ENCODE data around the gene MAB21L3. TPM values are rescaled to one million over a fixed set of nuclear protein-coding genes. Genes with fewer than 3 reads are reported as not detected.

MAB21L3 gene
- total and polyA plus RNA-seq, 2 donors (not counting 3 experiments of a cell fraction or from before 2014, with no cell fraction given) = not detected

DNA sequence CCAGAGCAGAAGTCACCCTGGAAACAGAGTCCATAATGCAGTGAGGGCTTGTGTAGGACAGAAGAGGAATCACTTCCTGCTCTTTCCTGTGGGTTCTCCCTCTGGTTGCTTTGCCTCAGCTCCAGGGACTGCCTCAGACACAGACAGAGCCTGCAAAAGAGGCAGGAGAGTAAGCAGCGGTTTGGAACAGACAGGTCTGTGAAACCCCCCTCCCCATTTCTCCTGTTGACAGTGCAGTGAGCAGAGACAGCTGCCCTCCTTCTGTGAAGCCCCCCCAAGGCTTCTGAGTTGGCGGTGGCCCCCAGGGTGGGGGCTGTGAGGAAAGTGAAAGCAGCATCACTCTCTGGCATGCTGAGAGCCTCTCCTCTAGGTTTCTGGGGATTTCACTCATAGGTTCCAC is 53.0 kb downstream of the MAB21L3 start:
- intact Hi-C loops (cut with micrococcal nuclease) = no loop called here

DNA sequence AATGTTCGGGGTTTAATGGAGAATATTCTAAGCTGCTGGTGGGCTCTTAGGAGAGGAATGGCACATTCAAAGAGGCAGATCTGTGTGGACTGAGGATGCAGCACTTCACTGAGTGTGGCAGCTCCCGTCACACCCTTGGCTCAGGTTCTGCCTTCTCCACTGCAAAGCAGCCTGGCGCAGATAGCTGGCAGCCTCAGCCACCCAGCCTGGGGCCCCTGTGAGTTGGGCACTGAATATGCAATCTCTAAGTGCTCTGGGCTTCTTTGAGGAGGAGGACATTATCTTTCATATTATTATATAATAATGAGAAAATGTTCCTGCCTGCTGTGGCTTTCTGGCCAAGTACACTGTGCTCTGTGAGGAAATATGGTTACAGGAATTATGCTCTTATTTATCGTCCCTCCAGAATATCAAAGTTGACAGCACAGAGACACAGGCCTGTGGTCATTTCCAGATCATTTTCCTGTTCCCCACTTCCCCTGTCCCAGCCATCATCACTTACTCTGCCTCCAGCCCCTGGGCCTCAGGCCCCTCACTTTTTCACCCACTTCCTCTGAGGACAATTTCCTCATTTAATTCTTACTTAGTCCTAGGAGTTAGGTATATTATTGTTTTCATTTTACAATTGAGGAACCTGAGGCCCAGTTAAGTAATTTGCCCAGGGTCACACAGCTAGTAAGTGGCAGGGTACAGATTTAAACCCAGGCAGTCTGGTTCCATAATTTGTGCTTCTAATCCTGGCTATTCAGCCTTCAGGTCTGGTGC is 53.6 kb downstream of the MAB21L3 start:
- H3K9me3 ChIP-seq (replicated peaks; ENCODE audit: control insufficient read depth, insufficient read depth, low read length) = no peaks in the 10 kb centered on the region
- TF ChIP-seq, protein P1, sequence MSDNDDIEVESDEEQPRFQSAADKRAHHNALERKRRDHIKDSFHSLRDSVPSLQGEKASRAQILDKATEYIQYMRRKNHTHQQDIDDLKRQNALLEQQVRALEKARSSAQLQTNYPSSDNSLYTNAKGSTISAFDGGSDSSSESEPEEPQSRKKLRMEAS (IDR thresholded peaks at IDR 0.05; ENCODE audit: insufficient read depth, insufficient read length) = no peak
- TF ChIP-seq POLR2AphosphoS5 (IDR thresholded peaks at IDR 0.05; ENCODE audit: insufficient read depth, low read depth, low read length) (no peak), JUN (IDR thresholded peaks at IDR 0.05; ENCODE audit: borderline replicate concordance, insufficient read depth, insufficient read length, low read depth) (no peak), FOS (IDR thresholded peaks at IDR 0.05; ENCODE audit: borderline replicate concordance, insufficient read depth, low read length) (no peak), POLR2A (IDR thresholded peaks at IDR 0.05; ENCODE audit: low read depth, low read length) (no peak), MYC (IDR thresholded peaks at IDR 0.05; ENCODE audit: low read depth, low read length) (no peak), EZH2 (IDR thresholded peaks at IDR 0.05; ENCODE audit: borderline replicate concordance, low read depth, low read length, severe bottlenecking) (no peak), GATA2 (IDR thresholded peaks at IDR 0.05; ENCODE audit: insufficient read depth, insufficient read length, low read depth, low read length) (no peak)
- TF ChIP-seq, protein P2, sequence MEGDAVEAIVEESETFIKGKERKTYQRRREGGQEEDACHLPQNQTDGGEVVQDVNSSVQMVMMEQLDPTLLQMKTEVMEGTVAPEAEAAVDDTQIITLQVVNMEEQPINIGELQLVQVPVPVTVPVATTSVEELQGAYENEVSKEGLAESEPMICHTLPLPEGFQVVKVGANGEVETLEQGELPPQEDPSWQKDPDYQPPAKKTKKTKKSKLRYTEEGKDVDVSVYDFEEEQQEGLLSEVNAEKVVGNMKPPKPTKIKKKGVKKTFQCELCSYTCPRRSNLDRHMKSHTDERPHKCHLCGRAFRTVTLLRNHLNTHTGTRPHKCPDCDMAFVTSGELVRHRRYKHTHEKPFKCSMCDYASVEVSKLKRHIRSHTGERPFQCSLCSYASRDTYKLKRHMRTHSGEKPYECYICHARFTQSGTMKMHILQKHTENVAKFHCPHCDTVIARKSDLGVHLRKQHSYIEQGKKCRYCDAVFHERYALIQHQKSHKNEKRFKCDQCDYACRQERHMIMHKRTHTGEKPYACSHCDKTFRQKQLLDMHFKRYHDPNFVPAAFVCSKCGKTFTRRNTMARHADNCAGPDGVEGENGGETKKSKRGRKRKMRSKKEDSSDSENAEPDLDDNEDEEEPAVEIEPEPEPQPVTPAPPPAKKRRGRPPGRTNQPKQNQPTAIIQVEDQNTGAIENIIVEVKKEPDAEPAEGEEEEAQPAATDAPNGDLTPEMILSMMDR (IDR thresholded peaks at IDR 0.05; ENCODE audit: extremely low read depth in 1 of 2, insufficient read depth in 1 of 2, low read depth in 1 of 2, low read length in 2 of 2) = no peak
- peaks cover 0 to 12% of the 10 kb centered on the region in 2 experiments for H3K27me3 ChIP-seq (ENCODE audit: control insufficient read depth in 2 of 2, insufficient read depth in 2 of 2, low read length in 2 of 2)
- no peak overlapping the region for H3K9ac ChIP-seq (replicated peaks; ENCODE audit: extremely low read depth, insufficient read depth, low read length)
- H3K27ac ChIP-seq (ENCODE audit: insufficient read depth, low read depth, low read length) = no peak overlapping the region
- FAIRE-seq = no peak
- H3K4me1 ChIP-seq (ENCODE audit: control insufficient read depth, extremely low read depth, insufficient read depth, low read length) = no peaks in the 10 kb centered on the region
- intact Hi-C loops (cut with micrococcal nuclease) = no loop called here
- no peaks in the 10 kb centered on the region for H4K20me1 ChIP-seq (replicated peaks; ENCODE audit: control insufficient read depth, extremely low read depth, insufficient read depth, low read length)
- no peak overlapping the region for H2AFZ ChIP-seq (ENCODE audit: low read depth, low read length)
- no TSS peak for BruUV-seq (replicated peaks)
- POLR2A ChIA-PET = no interaction called here
- H3K9me1 ChIP-seq (replicated peaks; ENCODE audit: control insufficient read depth, extremely low read depth, insufficient read depth, low read length) = no peaks in the 10 kb centered on the region
- H3K4me2 ChIP-seq (ENCODE audit: insufficient read depth, low read length) = no peak overlapping the region
- DNase-seq (ENCODE audit: low read depth, low spot score) = no peak
- H3K36me3 ChIP-seq (ENCODE audit: control insufficient read depth in 2 of 2, extremely low read depth in 1 of 2, insufficient read depth in 2 of 2, low read length in 2 of 2) = no peaks in the 10 kb centered on the region
- dilution Hi-C loops (cut with MboI; ENCODE audit: extremely low pct_ligation_motif_present, low sequenced_read_pairs) = no loop called here
- H3K79me2 ChIP-seq (ENCODE audit: control insufficient read depth, insufficient read depth, low read length) = no peaks in the 10 kb centered on the region
- H3K4me3 ChIP-seq (replicated peaks in 1 of 3; ENCODE audit: insufficient read depth in 1 of 3, low read depth in 1 of 3, low read length in 3 of 3) = no peak overlapping the region
- CTCF ChIA-PET = interaction anchor here (0.9 to 3.4 kb wide), 4 partner anchors 12 to 410 kb away, joined by 3 to 19 read pairs (median 10); no protein-coding TSS in a partner anchor

More for the DNA sequence above, 53.0 kb downstream of the MAB21L3 start:
- dilution Hi-C loops (cut with MboI; ENCODE audit: extremely low pct_ligation_motif_present, low sequenced_read_pairs) = no loop called here
- no peak overlapping the region for H3K4me2 ChIP-seq (ENCODE audit: insufficient read depth, low read length)
- H3K9ac ChIP-seq (replicated peaks; ENCODE audit: extremely low read depth, insufficient read depth, low read length) = no peak overlapping the region
- no peaks in the 10 kb centered on the region for H4K20me1 ChIP-seq (replicated peaks; ENCODE audit: control insufficient read depth, extremely low read depth, insufficient read depth, low read length)
- no peak overlapping the region for H2AFZ ChIP-seq (ENCODE audit: low read depth, low read length)
- no peak for DNase-seq (ENCODE audit: low read depth, low spot score)
- H3K9me3 ChIP-seq (replicated peaks; ENCODE audit: control insufficient read depth, insufficient read depth, low read length) = no peaks in the 10 kb centered on the region
- ChIA-PET POLR2A (no interaction called here), CTCF (interaction anchor here (3.4 kb wide), 1 partner anchor 321 kb away, joined by 18 read pairs; no protein-coding TSS in a partner anchor)
- no peak overlapping the region for H3K4me3 ChIP-seq (replicated peaks in 1 of 3; ENCODE audit: insufficient read depth in 1 of 3, low read depth in 1 of 3, low read length in 3 of 3)
- peaks cover 4 to 18% of the 10 kb centered on the region in 2 experiments for H3K27me3 ChIP-seq (ENCODE audit: control insufficient read depth in 2 of 2, insufficient read depth in 2 of 2, low read length in 2 of 2)
- no peak overlapping the region for H3K27ac ChIP-seq (ENCODE audit: insufficient read depth, low read depth, low read length)
- no peaks in the 10 kb centered on the region for H3K36me3 ChIP-seq (ENCODE audit: control insufficient read depth in 2 of 2, extremely low read depth in 1 of 2, insufficient read depth in 2 of 2, low read length in 2 of 2)
- BruUV-seq (replicated peaks) = no TSS peak
- no peaks in the 10 kb centered on the region for H3K9me1 ChIP-seq (replicated peaks; ENCODE audit: control insufficient read depth, extremely low read depth, insufficient read depth, low read length)
- FAIRE-seq = no peak
- H3K4me1 ChIP-seq (ENCODE audit: control insufficient read depth, extremely low read depth, insufficient read depth, low read length) = no peaks in the 10 kb centered on the region
- H3K79me2 ChIP-seq (ENCODE audit: control insufficient read depth, insufficient read depth, low read length) = no peaks in the 10 kb centered on the region
- no peak for TF ChIP-seq JUN (IDR thresholded peaks at IDR 0.05; ENCODE audit: borderline replicate concordance, insufficient read depth, insufficient read length, low read depth)
- no peak for TF ChIP-seq POLR2AphosphoS5 (IDR thresholded peaks at IDR 0.05; ENCODE audit: insufficient read depth, low read depth, low read length)
- TF ChIP-seq, protein P1 (IDR thresholded peaks at IDR 0.05; ENCODE audit: insufficient read depth, insufficient read length) = no peak
- TF ChIP-seq POLR2A (IDR thresholded peaks at IDR 0.05; ENCODE audit: low read depth, low read length) = no peak
- TF ChIP-seq FOS (IDR thresholded peaks at IDR 0.05; ENCODE audit: borderline replicate concordance, insufficient read depth, low read length) = no peak
- no peak for TF ChIP-seq MYC (IDR thresholded peaks at IDR 0.05; ENCODE audit: low read depth, low read length)

All from endothelial cell of umbilical vein (primary cell).